ENCODE results near the gene WDFY4.

DNA sequence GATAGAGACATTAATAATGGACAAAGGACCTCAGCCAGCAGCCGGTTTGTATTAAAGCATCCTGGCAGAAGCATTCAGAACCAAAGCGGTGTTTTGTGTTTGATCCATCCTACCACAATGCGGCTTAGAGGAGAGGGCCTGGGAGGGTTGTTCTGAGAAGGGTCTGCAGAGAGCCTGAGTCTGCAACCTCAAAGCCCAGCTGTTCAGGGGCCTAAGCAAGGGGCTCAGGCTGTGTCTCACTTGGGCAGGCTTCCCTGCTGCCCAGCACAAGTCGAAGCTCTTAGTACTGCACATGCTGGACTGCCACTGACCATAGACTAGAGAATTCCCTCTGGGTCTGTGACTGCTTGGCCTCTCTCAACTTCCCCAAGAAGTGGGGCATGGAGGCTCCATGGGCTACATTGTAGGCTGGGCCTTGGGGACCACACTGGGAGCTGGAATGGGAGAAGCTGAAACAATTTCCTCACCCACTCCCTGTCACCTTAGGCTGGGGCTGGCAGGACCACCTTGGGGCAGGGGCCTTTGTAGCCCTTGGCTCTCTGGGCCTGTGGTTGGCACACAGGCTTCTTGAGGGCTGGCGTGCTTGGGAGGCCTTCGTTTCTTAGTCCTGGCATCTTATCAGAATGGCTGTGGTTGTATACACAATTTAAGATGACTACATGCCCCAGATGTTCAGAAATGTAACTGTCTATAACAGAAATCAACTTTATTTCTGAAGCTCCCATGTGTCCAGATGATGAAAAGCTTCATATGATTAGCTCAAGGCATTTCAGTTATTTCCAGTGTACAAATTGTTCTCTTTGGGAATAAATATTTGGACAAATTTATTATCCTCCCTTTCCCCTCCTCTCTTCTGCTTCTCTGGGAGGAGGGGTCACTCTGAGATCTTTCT, 210.5 kb downstream of the WDFY4 start:
- TF ChIP-seq, protein P1, sequence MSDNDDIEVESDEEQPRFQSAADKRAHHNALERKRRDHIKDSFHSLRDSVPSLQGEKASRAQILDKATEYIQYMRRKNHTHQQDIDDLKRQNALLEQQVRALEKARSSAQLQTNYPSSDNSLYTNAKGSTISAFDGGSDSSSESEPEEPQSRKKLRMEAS (IDR thresholded peaks at IDR 0.05): no peak
- TF ChIP-seq POLR2A (IDR thresholded peaks at IDR 0.05; ENCODE audit: borderline replicate concordance, extremely low read depth, insufficient read depth, insufficient read length): no peak
